ENCODE results near the gene SH3BP4.

Gene SH3BP4

DNA sequence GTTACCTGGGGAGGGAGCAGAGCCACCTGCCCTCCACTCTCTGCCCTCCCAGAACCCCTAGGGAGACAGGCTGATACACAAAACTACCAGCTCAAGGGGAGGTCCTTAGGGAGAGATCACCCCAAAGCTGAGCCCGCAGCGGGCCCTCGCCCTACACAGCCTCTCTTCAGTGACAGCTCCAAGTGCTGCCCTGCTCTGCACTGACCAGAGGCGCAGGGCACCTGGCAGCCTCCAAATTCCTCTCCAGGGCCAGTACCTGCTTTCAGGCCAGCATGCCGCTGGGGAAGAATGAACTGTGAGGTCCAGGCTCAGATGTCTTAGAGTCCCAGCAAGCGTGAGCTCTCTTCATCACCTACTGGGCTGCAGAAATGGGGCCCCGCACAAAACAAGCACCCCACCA lies 11.3 kb upstream of the SH3BP4 start:
- H3K4me3 ChIP-seq (ENCODE audit: low read depth, low read length): no peak overlapping the region
- no peak for DNase-seq (ENCODE audit: low read depth)
- TF ChIP-seq, protein P1, sequence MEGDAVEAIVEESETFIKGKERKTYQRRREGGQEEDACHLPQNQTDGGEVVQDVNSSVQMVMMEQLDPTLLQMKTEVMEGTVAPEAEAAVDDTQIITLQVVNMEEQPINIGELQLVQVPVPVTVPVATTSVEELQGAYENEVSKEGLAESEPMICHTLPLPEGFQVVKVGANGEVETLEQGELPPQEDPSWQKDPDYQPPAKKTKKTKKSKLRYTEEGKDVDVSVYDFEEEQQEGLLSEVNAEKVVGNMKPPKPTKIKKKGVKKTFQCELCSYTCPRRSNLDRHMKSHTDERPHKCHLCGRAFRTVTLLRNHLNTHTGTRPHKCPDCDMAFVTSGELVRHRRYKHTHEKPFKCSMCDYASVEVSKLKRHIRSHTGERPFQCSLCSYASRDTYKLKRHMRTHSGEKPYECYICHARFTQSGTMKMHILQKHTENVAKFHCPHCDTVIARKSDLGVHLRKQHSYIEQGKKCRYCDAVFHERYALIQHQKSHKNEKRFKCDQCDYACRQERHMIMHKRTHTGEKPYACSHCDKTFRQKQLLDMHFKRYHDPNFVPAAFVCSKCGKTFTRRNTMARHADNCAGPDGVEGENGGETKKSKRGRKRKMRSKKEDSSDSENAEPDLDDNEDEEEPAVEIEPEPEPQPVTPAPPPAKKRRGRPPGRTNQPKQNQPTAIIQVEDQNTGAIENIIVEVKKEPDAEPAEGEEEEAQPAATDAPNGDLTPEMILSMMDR (IDR thresholded peaks at IDR 0.05; ENCODE audit: low read depth, low read length, missing control alignments): no peak

DNA sequence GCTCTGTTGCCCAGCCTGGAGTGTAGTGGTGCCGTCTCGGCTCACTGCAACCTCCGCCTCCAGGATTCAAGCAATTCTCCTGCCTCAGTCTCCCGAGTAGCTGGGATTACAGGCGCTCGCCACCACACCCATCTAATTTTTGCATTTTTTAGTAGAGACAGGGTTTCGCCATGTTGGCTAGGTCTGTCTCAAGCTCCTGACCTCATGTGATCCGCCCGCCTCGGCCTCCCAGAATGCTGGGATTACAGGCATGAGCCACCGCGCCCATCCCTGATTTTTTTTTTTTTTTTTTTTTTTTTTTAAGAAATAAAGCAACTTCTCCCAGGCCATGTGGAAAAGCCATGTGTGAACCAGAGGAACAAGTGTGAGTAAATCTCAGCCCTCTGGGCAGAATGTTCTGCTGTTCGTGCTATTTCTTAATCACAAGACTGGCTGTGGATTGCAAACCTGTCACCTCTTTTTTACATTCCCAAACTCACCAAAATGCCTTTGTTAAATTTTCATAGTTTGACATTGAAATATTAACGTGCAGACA lies 6.4 kb upstream of the SH3BP4 start:
- TF ChIP-seq, protein P1 (IDR thresholded peaks at IDR 0.05; ENCODE audit: low read depth, low read length, missing control alignments): no peak
- H3K4me3 ChIP-seq (ENCODE audit: low read depth, low read length): no peak overlapping the region
- no peak for DNase-seq (ENCODE audit: low read depth)

DNA sequence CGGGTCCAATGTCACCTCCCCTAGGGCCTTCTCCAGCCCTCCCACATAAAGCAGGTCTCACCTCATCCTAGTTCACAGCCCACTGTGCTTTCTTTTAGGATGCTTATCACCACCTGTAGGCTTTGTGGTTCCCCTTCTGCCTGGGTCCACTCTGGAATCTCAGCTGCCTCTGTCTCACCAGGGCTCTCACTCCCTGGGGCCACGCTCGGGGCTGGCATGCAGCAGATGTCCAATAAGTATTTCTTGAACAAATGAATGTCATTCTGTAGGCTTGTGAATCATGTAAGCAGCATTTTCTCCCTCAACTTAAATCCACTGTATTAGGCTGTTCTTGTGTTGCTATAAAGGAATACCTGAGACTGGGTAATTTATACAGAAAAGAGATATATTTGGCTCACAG lies 4.3 kb upstream of the SH3BP4 start:
- no peak overlapping the region for H3K4me3 ChIP-seq (ENCODE audit: low read depth, low read length)
- TF ChIP-seq, protein P1 (IDR thresholded peaks at IDR 0.05; ENCODE audit: low read depth, low read length, missing control alignments): no peak
- DNase-seq (ENCODE audit: low read depth): no peak

DNA sequence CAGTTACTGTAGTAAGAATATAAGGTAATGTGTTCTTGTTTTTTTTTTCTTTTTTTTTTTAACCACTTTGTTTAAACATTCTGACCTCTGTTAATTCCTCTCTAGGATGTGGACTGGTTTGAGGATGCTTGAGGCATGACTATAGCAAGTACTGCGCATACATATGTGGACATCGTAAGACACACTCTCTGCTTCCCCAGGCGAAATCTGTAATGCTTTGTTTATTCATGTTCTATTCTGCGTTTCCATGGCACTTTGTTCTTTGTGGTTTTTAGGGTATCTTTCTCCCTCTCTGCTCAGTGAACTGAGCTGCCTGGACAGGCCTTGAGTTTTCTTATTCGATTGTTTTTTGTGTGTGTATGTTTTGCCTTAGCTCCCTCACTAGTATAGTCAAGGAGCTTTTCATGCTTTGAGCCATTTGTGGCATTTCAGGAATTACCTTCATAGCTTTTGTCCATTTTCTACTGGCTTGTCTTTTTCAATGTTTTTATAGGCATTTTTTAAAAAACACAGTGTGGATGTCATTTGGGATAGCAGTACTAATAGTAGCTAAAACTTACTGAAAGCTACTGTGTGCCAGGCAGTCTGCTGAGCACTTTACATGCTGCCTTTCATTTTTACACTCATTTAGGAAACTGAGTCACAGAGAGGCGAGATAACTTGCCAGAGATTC lies 1.9 kb upstream of the SH3BP4 start:
- TF ChIP-seq, protein P1 (IDR thresholded peaks at IDR 0.05; ENCODE audit: low read depth, low read length, missing control alignments): no peak
- no peak for DNase-seq (ENCODE audit: low read depth)

DNA sequence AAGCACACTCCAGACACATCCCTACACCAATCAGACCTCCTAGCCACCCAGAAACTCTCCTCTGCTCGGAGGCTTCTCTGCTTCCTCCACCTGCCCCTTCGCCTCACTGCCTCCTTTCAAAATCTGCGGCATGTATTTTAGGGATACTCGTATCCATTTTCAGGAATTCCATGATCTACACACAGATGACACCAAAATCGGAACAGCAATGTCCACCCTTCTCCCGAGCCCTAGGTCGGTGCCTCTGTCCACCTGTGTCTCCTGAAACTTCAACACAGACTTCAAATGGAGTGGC lies 1.4 kb upstream of the SH3BP4 start:
- TF ChIP-seq, protein P1 (IDR thresholded peaks at IDR 0.05; ENCODE audit: low read depth, low read length, missing control alignments): no peak
- DNase-seq (ENCODE audit: low read depth): no peak
- no peak overlapping the region for H3K4me3 ChIP-seq (ENCODE audit: low read depth, low read length)

More for the DNA sequence above, 1.9 kb upstream of the SH3BP4 start:
- H3K4me3 ChIP-seq (ENCODE audit: low read depth, low read length): no peak overlapping the region

DNA sequence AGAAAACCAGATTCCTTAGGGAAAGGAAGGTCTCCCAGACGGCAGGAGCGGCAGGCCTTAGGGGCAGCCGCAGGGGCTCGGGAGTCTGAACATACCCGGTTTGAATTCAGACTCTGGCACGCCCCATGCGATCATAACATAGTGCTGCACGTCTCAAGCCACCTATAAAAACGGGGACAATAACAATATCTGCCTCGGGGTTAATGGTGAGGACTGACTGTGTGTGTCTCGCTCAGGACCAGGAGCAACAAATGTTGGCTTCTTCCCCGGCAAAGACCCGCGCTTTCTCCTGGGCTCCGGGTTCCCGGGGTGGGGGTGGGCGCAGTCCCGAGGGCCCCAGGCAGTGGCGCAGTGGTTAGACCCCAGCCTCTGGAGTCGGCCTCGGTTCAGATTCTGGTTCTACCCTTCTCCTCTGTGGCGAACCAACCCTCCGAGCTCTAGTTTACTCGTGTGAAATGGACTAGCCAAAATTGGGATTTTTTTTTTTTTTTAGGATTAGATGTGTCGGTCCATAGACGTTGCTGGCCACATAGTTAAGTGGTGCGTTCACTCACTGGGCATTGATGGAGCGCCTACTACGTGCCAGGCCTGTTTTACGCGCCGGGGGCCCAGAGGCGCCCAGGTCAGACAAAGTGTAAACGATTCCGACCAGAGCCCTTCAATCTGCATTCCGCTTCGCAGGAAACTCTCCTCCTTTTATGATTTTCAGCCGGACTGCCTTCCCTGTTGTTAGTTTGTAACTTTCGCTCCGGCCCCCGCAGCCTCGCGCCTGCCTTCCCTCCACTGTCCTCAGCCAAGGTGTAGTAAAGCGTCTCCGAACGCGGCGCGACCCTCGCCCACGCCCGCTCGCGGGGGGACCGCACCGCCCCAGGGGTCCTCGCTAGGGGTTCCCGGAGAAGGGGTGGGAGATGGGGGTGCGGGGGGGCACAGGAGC lies 820 bp upstream of the SH3BP4 start:
- DNase-seq (ENCODE audit: low read depth): no peak
- no peak overlapping the region for H3K4me3 ChIP-seq (ENCODE audit: low read depth, low read length)
- TF ChIP-seq, protein P1 (IDR thresholded peaks at IDR 0.05; ENCODE audit: low read depth, low read length, missing control alignments): no peak

All from GM12864 (cell line).